Measurements from ENCODE around the gene ZNF554. TPM values are rescaled to one million over a fixed set of nuclear protein-coding genes. Genes with fewer than 3 reads are reported as not detected.

Gene ZNF554
- total and polyA plus RNA-seq, 4 donors: 1.1 to 8.8 (median 4.0) TPM

DNA sequence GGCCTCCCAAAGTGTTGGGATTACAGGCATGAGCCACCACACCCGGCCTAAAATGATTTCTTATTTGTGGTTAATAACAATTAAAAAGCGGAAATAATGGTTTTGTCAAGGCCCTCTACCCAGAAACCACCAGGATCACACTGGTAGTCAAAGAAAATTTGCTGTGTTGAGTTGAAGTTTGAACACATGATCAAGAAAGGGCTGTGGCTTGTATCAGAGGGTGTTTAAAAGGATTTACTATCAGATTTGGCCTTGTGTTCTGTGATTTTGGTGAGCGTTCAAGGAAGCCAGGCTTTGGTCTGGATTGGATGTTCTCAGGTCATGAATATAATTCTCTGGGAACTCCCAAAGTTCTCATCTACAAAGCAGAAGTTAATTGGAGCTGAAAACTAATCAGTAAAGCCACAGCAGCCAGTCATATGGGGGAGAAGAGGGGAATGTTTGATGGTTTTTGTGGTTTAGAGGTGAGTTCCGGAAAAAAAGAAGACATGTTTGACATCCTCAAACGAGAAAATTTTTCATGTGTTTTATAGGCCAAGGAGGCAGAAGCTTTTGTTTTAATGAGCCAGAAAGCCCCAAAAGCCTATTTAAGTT, 36.9 kb downstream of the ZNF554 start:
- Histone ChIP-seq H3K27ac (ENCODE audit: low read depth in 1 of 2, low read length in 1 of 2) (no peak overlapping the region), H3K4me3 (no peak overlapping the region), H3K9ac (ENCODE audit: insufficient read depth in 1 of 2, low read length in 2 of 2) (no peak overlapping the region), H3K4me1 (ENCODE audit: control insufficient read depth in 5 of 5, insufficient read depth in 5 of 5, low read length in 5 of 5) (no peaks in the 10 kb centered on the region), H3K36me3 (ENCODE audit: control insufficient read depth in 4 of 4, insufficient read depth in 4 of 4, low read length in 4 of 4) (peaks cover 16 to 42% (median 36%) of the 10 kb centered on the region in 4 donors), H3K9me3 (ENCODE audit: control insufficient read depth in 4 of 4, insufficient read depth in 3 of 4, low read length in 3 of 4) (peaks cover 20 to 55% (median 30%) of the 10 kb centered on the region in 4 donors), H3K27me3 (ENCODE audit: control insufficient read depth in 3 of 3, insufficient read depth in 3 of 3, low read length in 2 of 3) (no peaks in the 10 kb centered on the region)
- TF ChIP-seq, protein P1, sequence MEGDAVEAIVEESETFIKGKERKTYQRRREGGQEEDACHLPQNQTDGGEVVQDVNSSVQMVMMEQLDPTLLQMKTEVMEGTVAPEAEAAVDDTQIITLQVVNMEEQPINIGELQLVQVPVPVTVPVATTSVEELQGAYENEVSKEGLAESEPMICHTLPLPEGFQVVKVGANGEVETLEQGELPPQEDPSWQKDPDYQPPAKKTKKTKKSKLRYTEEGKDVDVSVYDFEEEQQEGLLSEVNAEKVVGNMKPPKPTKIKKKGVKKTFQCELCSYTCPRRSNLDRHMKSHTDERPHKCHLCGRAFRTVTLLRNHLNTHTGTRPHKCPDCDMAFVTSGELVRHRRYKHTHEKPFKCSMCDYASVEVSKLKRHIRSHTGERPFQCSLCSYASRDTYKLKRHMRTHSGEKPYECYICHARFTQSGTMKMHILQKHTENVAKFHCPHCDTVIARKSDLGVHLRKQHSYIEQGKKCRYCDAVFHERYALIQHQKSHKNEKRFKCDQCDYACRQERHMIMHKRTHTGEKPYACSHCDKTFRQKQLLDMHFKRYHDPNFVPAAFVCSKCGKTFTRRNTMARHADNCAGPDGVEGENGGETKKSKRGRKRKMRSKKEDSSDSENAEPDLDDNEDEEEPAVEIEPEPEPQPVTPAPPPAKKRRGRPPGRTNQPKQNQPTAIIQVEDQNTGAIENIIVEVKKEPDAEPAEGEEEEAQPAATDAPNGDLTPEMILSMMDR (IDR thresholded peaks at IDR 0.05; ENCODE audit: control extremely low read depth, extremely low read depth): no peak
- 93 to 96% methylated on average over 5 of the region's 5 CpGs for whole genome bisulfite sequencing, 2 donors
- ATAC-seq (ENCODE audit: insufficient read depth, low FRiP score) (no peak), DNase-seq (no peak)

DNA sequence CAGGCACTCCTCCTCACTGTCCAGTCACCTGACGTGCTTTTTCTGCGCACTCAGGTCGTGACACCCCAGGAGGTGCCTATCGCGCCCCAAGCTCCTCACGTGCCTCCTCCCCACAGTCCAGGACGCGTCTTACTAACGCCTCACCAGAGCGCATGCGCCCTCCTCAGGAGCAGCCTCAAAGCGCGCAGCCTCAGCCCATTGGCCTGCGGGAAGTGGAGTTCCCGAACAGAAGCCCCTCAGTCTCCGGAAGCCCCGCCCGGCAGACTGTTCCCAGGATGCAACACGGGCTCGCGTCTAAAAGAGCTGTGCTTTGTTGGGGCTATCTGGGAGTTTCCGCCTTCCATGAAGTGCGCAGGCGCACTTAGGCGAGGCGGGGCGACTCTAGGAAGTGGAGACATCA, 39.2 kb downstream of the ZNF554 start:
- DNase-seq: no peak
- no peak for ATAC-seq (ENCODE audit: insufficient read depth, low FRiP score)
- H3K9ac ChIP-seq (ENCODE audit: insufficient read depth in 1 of 2, low read length in 2 of 2): no peak overlapping the region

DNA sequence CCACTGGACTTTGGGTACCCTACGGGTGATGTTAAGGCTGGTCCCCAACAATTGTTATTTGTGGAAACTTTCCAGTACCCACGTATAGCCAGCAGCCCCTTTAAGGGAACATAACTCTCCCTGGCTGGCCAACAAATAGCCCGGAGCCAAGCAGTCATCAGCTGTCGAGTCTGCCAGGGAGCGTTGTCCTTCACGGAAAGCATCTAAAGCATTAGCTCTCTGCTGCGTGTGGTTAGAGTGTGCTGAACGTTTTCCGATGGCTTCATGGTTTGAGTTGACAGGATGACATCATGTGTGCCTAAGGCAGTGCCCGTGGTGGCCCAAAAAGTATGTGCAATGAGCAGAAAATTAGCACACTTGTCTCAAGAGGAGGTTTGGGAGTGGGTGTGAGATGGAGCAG, 44.1 kb downstream of the ZNF554 start:
- Histone ChIP-seq H3K27ac (ENCODE audit: low read depth in 1 of 2, low read length in 1 of 2) (no peak overlapping the region), H3K9ac (ENCODE audit: insufficient read depth in 1 of 2, low read length in 2 of 2) (no peak overlapping the region), H3K27me3 (ENCODE audit: control insufficient read depth in 3 of 3, insufficient read depth in 3 of 3, low read length in 2 of 3) (no peaks in the 10 kb centered on the region), H3K4me3 (no peak overlapping the region), H3K4me1 (ENCODE audit: control insufficient read depth in 5 of 5, insufficient read depth in 5 of 5, low read length in 5 of 5) (no peaks in the 10 kb centered on the region), H3K36me3 (ENCODE audit: control insufficient read depth in 4 of 4, insufficient read depth in 4 of 4, low read length in 4 of 4) (no peaks in the 10 kb centered on the region), H3K9me3 (ENCODE audit: control insufficient read depth in 4 of 4, insufficient read depth in 3 of 4, low read length in 3 of 4) (peaks cover 0 to 10% (median 2%) of the 10 kb centered on the region in 4 donors)
- ATAC-seq (ENCODE audit: insufficient read depth, low FRiP score) (no peak), DNase-seq (no peak)
- TF ChIP-seq, protein P1 (IDR thresholded peaks at IDR 0.05; ENCODE audit: control extremely low read depth, extremely low read depth): no peak
- WGBS, 2 donors: 77 to 87% methylated on average over 10 of the region's 10 CpGs

More for the DNA sequence above, 39.2 kb downstream of the ZNF554 start:
- Histone ChIP-seq H3K9me3 (ENCODE audit: control insufficient read depth in 4 of 4, insufficient read depth in 3 of 4, low read length in 3 of 4) (peaks cover 3 to 37% (median 14%) of the 10 kb centered on the region in 4 donors), H3K27ac (ENCODE audit: low read depth in 1 of 2, low read length in 1 of 2) (no peak overlapping the region), H3K4me3 (no peak overlapping the region), H3K27me3 (ENCODE audit: control insufficient read depth in 3 of 3, insufficient read depth in 3 of 3, low read length in 2 of 3) (no peaks in the 10 kb centered on the region), H3K36me3 (ENCODE audit: control insufficient read depth in 4 of 4, insufficient read depth in 4 of 4, low read length in 4 of 4) (peaks cover 0 to 19% (median 14%) of the 10 kb centered on the region in 4 donors), H3K4me1 (ENCODE audit: control insufficient read depth in 5 of 5, insufficient read depth in 5 of 5, low read length in 5 of 5) (no peaks in the 10 kb centered on the region)
- TF ChIP-seq, protein P1 (IDR thresholded peaks at IDR 0.05; ENCODE audit: control extremely low read depth, extremely low read depth): no peak
- WGBS, 2 donors: 78% methylated on average over 27 of the region's 27 CpGs

All from lung (tissue), 12 donors.